ENCODE data around the gene ARAP1. TPM values are rescaled to one million over a fixed set of nuclear protein-coding genes. Genes with fewer than 3 reads are reported as not detected.

The ARAP1 gene
- polyA plus RNA-seq, 1 donor from 2014 or later, result 20.7 TPM

- H3K4me1 Mint-ChIP-seq, result peaks cover 0 to 4% (median 0%) of the 10 kb centered on the region in 3 donors
- H3K27me3 Mint-ChIP-seq, result no peaks in the 10 kb centered on the region
- H3K36me3 Mint-ChIP-seq, result peaks cover 4% of the 10 kb centered on the region
- no peaks in the 10 kb centered on the region for H3K9me3 Mint-ChIP-seq
- no peak overlapping the region for H3K4me3 Mint-ChIP-seq
- H3K27ac Mint-ChIP-seq, result no peak overlapping the region
Measured at GRCh38 chr11:72692498-72693237, 59.5 kb downstream of the ARAP1 start.

- Mint-ChIP-seq H3K27me3 (no peaks in the 10 kb centered on the region), H3K9me3 (no peaks in the 10 kb centered on the region), H3K27ac (peak overlapping the region in 1 of 3 donors; percentile 31), H3K4me1 (peaks cover 0 to 9% (median 6%) of the 10 kb centered on the region in 3 donors), H3K4me3 (no peak overlapping the region), H3K36me3 (peaks cover 4% of the 10 kb centered on the region)
Measured at GRCh38 chr11:72690166-72690565, 62.0 kb downstream of the ARAP1 start.

- no peak overlapping the region for H3K27ac Mint-ChIP-seq
- peaks cover 0 to 6% (median 6%) of the 10 kb centered on the region in 3 donors for H3K4me1 Mint-ChIP-seq
- no peaks in the 10 kb centered on the region for H3K27me3 Mint-ChIP-seq
- H3K9me3 Mint-ChIP-seq, result no peaks in the 10 kb centered on the region
- no peaks in the 10 kb centered on the region for H3K36me3 Mint-ChIP-seq
- H3K4me3 Mint-ChIP-seq, result no peak overlapping the region
Measured at GRCh38 chr11:72688929-72689328, 63.3 kb downstream of the ARAP1 start.

GRCh38 chr11:72688486-72688885, 63.7 kb downstream of the ARAP1 start:
- Mint-ChIP-seq H3K4me3 (no peak overlapping the region), H3K27ac (no peak overlapping the region), H3K4me1 (peaks cover 0 to 8% (median 7%) of the 10 kb centered on the region in 3 donors)

GRCh38 chr11:72687326-72687725, 64.9 kb downstream of the ARAP1 start:
- H3K36me3 Mint-ChIP-seq, result no peaks in the 10 kb centered on the region
- no peak overlapping the region for H3K27ac Mint-ChIP-seq

More at GRCh38 chr11:72688486-72688885, 63.7 kb downstream of the ARAP1 start:
- no peaks in the 10 kb centered on the region for H3K36me3 Mint-ChIP-seq
- no peaks in the 10 kb centered on the region for H3K27me3 Mint-ChIP-seq
- H3K9me3 Mint-ChIP-seq, result no peaks in the 10 kb centered on the region

GRCh38 chr11:72686639-72687220, 65.5 kb downstream of the ARAP1 start:
- Mint-ChIP-seq H3K27me3 (no peaks in the 10 kb centered on the region), H3K4me3 (peak overlapping the region in 1 of 4 donors; percentile 67), H3K27ac (peak overlapping the region in 2 of 3 donors; percentile 9 to 61), H3K36me3 (no peaks in the 10 kb centered on the region), H3K4me1 (peaks cover 0 to 9% (median 8%) of the 10 kb centered on the region in 3 donors), H3K9me3 (no peaks in the 10 kb centered on the region)

More at GRCh38 chr11:72687326-72687725, 64.9 kb downstream of the ARAP1 start:
- Mint-ChIP-seq H3K4me3 (no peak overlapping the region), H3K4me1 (peaks cover 0 to 8% (median 7%) of the 10 kb centered on the region in 3 donors), H3K27me3 (no peaks in the 10 kb centered on the region), H3K9me3 (no peaks in the 10 kb centered on the region)

- Mint-ChIP-seq H3K9me3 (no peaks in the 10 kb centered on the region), H3K27ac (peak overlapping the region in 2 of 3 donors; percentile 9 to 61), H3K4me3 (no peak overlapping the region)
Measured at GRCh38 chr11:72685560-72686480, 66.4 kb downstream of the ARAP1 start.

DNA sequence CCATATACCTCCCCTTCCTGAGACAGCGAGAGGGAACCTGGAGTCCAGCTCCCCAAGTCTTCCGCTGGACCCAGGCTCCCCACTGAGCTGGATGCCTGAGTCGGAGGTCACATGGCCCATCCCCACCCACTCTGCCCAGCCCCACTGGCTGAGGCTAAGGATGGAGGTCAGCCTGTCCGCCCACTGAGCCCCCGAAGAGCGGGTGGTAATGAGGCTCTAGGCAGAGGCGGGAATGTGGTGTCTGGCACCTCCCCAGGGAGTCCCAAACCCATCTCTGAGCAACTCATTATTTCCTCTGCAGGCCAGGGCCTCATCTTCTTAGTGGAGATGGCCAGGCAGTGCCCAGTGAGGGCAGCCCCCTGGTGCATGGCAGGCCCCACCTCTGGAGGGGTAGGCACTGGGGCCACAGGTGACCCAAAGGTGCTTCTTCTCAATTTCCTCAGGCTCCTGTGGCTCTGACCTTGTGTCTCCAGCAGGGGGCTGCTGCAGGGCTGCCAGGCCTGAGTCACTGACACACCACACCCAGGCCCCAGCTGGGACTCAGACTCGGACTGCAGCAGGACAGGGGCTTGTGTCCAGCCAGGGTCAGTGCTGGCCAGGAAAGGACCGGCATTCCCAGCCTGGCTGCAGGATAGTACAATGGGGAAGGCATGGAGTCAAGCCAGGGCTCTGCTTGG, 67.8 kb downstream of the ARAP1 start:
- Mint-ChIP-seq H3K9me3 (no peaks in the 10 kb centered on the region), H3K27ac (no peak overlapping the region), H3K4me3 (no peak overlapping the region), H3K4me1 (peaks cover 0 to 12% (median 9%) of the 10 kb centered on the region in 3 donors), H3K27me3 (peaks cover 2% of the 10 kb centered on the region), H3K36me3 (no peaks in the 10 kb centered on the region)

More at GRCh38 chr11:72685560-72686480, 66.4 kb downstream of the ARAP1 start:
- Mint-ChIP-seq H3K36me3 (no peaks in the 10 kb centered on the region), H3K27me3 (no peaks in the 10 kb centered on the region), H3K4me1 (peaks cover 0 to 12% (median 9%) of the 10 kb centered on the region in 3 donors)

- H3K9me3 Mint-ChIP-seq, result no peaks in the 10 kb centered on the region
- H3K36me3 Mint-ChIP-seq, result no peaks in the 10 kb centered on the region
- peaks cover 2% of the 10 kb centered on the region for H3K27me3 Mint-ChIP-seq
- no peak overlapping the region for H3K4me3 Mint-ChIP-seq
- H3K4me1 Mint-ChIP-seq, result peaks cover 0 to 14% (median 9%) of the 10 kb centered on the region in 3 donors
- peak overlapping the region in 1 of 3 donors; percentile 63 for H3K27ac Mint-ChIP-seq
Measured at GRCh38 chr11:72683782-72684200, 68.4 kb downstream of the ARAP1 start.

DNA sequence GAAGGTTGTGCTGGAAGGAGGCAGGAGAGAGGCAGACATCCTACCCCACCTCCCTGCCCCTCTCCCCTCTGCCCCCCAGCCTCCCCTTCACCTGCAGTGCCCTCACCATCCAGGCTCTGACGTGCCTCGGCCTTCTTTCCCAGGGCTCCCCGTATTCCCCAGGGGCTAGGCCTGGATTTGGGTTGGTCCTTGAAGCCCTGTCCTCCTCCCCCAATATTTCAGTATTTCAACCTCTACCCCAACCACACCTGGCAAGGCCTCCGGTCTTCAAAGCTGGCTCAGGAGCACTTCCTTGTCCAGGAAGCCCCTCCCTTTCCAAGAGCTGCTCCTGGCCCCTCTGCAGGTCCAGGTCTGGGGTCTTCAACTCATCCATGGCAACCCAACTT, 69.4 kb downstream of the ARAP1 start:
- Mint-ChIP-seq H3K9me3 (no peaks in the 10 kb centered on the region), H3K4me1 (peaks cover 0 to 14% (median 9%) of the 10 kb centered on the region in 3 donors), H3K4me3 (no peak overlapping the region), H3K27me3 (peaks cover 4% of the 10 kb centered on the region), H3K36me3 (no peaks in the 10 kb centered on the region), H3K27ac (no peak overlapping the region)

DNA sequence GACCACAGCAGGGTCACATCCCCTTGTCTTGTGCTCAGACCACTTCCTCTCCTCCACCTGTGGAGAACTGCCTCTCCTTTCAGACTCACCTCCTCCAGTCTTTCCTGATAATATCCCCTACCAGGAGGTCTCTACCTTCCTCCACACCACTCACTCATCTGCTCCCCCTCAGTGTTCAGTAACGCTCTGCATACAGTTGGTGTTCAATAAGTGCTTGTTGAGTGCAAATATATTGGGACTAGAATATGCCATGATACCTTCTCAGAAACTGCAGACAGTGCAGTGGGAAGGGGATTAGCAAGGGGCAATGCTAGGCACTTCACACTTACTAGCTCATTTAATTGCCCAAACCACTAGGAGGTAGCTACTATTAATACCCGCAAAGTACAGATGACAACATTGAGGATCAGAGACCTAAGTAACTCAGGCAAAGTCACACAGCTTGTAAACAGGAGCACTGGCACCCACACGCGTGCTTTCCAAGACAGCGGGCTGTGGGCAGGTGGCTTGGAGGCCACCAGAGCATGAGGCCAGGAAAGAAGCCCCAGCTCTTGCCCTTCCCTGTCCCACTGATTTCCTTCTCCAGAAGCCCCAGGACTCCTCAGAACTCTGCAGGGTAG, 69.9 kb downstream of the ARAP1 start:
- H3K27me3 Mint-ChIP-seq, result peaks cover 4% of the 10 kb centered on the region
- no peaks in the 10 kb centered on the region for H3K36me3 Mint-ChIP-seq
- H3K4me1 Mint-ChIP-seq, result peaks cover 0 to 14% (median 9%) of the 10 kb centered on the region in 3 donors
- no peak overlapping the region for H3K4me3 Mint-ChIP-seq
- no peaks in the 10 kb centered on the region for H3K9me3 Mint-ChIP-seq
- peak overlapping the region; percentile 16 to 76 (median 20) for H3K27ac Mint-ChIP-seq

- Mint-ChIP-seq H3K36me3 (no peaks in the 10 kb centered on the region), H3K4me3 (no peak overlapping the region), H3K27ac (peak overlapping the region in 1 of 3 donors; percentile 20), H3K27me3 (peaks cover 4% of the 10 kb centered on the region), H3K9me3 (no peaks in the 10 kb centered on the region), H3K4me1 (peaks cover 0 to 13% (median 8%) of the 10 kb centered on the region in 3 donors)
Measured at GRCh38 chr11:72681226-72682153, 70.7 kb downstream of the ARAP1 start.

- H3K4me1 Mint-ChIP-seq, result peaks cover 0 to 10% (median 5%) of the 10 kb centered on the region in 3 donors
- peak overlapping the region in 2 of 3 donors; percentile 31 to 34 for H3K27ac Mint-ChIP-seq
- H3K9me3 Mint-ChIP-seq, result no peaks in the 10 kb centered on the region
- peaks cover 9% of the 10 kb centered on the region for H3K27me3 Mint-ChIP-seq
- no peaks in the 10 kb centered on the region for H3K36me3 Mint-ChIP-seq
- H3K4me3 Mint-ChIP-seq, result no peak overlapping the region
Measured at GRCh38 chr11:72680624-72681158, 71.5 kb downstream of the ARAP1 start.
